Measurements from ENCODE around the gene EPHB6.

DNA sequence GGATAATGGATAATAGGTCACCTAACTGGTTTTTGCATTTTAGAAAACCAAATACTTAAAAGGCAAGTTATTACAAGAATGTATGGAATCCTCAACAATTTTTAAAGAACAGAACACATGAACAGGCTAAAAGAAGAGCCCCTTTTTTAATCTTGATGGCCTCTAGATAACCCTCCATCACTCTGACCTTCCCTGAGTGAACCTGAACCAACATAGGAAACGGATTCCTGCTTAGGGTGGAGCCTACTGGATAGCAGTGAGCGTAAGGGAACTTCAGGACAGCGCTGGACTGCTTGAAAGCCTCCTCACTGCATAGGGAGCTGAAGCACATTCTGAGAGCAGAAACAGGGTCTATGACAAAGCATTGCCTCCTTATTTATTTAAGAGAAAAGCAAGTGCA lies 58.2 kb downstream of the EPHB6 start:
- TF ChIP-seq, protein P1, sequence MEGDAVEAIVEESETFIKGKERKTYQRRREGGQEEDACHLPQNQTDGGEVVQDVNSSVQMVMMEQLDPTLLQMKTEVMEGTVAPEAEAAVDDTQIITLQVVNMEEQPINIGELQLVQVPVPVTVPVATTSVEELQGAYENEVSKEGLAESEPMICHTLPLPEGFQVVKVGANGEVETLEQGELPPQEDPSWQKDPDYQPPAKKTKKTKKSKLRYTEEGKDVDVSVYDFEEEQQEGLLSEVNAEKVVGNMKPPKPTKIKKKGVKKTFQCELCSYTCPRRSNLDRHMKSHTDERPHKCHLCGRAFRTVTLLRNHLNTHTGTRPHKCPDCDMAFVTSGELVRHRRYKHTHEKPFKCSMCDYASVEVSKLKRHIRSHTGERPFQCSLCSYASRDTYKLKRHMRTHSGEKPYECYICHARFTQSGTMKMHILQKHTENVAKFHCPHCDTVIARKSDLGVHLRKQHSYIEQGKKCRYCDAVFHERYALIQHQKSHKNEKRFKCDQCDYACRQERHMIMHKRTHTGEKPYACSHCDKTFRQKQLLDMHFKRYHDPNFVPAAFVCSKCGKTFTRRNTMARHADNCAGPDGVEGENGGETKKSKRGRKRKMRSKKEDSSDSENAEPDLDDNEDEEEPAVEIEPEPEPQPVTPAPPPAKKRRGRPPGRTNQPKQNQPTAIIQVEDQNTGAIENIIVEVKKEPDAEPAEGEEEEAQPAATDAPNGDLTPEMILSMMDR (IDR thresholded peaks at IDR 0.05) = no peak
- TF ChIP-seq POLR2A (IDR thresholded peaks at IDR 0.05) = no peak
- TF ChIP-seq POLR2AphosphoS5 (IDR thresholded peaks at IDR 0.05) = no peak

Measured in breast epithelium (tissue), 3 donors.